B cell (primary cell): ENCODE data around the gene PTPN1.

Experiments
- EZH2 ChIP-seq: IDR thresholded peaks from 2 replicates; pipeline ENCODE4 v1.6.1; 2012; ENCODE audit warnings: borderline replicate concordance, low read depth, mild to moderate bottlenecking, moderate library complexity, low read length; ENCODE audit not compliant: insufficient read depth, poor library complexity, severe bottlenecking
- TF ChIP-seq, protein P1 (sequence below): fragments of 200-600 bp; IDR thresholded peaks from one replicate; pipeline ENCODE4 v1.8.0; 2022; ENCODE audit warnings: antibody characterized with exemption, mild to moderate bottlenecking

DNA sequence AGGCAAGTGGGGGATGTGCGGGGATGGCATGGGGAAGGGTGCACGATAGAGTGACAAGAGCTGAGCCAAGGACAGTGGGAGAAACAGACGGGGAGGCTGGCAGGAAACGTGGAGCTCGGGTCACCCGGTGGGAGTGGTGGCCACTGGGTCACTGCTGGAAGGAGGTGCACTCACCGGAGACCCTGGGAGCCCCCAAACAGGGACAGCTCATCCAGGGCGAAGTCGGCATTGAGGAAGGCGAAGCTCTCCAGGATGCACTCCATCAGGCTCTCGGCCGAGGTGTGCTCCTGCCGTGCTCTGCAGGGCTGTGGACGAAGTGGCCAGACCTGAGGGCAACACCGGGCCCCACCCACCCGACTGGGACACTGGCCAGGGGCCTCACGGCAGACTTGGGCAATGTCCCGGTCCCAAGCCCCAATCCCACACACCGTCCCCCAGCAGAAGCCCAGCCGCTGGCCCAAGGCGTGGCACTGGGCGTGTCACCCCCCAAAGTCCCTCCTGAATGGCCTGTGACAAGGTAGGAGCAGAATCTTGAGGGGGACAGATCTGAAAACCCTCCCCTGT, 87.3 kb downstream of the PTPN1 start:
- TF ChIP-seq, protein P1, sequence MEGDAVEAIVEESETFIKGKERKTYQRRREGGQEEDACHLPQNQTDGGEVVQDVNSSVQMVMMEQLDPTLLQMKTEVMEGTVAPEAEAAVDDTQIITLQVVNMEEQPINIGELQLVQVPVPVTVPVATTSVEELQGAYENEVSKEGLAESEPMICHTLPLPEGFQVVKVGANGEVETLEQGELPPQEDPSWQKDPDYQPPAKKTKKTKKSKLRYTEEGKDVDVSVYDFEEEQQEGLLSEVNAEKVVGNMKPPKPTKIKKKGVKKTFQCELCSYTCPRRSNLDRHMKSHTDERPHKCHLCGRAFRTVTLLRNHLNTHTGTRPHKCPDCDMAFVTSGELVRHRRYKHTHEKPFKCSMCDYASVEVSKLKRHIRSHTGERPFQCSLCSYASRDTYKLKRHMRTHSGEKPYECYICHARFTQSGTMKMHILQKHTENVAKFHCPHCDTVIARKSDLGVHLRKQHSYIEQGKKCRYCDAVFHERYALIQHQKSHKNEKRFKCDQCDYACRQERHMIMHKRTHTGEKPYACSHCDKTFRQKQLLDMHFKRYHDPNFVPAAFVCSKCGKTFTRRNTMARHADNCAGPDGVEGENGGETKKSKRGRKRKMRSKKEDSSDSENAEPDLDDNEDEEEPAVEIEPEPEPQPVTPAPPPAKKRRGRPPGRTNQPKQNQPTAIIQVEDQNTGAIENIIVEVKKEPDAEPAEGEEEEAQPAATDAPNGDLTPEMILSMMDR = no peak
- TF ChIP-seq EZH2 = no peak
